Measurements from ENCODE around the gene RPL13A.

GRCh38 chr19:49481020-49481683, 6.3 kb upstream of the RPL13A start:
- peak in 1 of 2 experiments; percentile 32; a peak in 2 of 4 replicates for TF ChIP-seq CTCF (conservative IDR thresholded peaks at IDR 0.05; ENCODE audit: low read depth in 2 of 2)
- TF ChIP-seq EZH2phosphoT487 (IDR thresholded peaks at IDR 0.05; ENCODE audit: unreplicated experiment): no peak
- TF ChIP-seq POLR2AphosphoS5 (IDR thresholded peaks at IDR 0.05; ENCODE audit: low read depth): no peak
- TF ChIP-seq EZH2 (IDR thresholded peaks at IDR 0.05; ENCODE audit: low read depth, unreplicated experiment): no peak
- TF ChIP-seq ZNF114 (CRISPR knock-in tag; IDR thresholded peaks at IDR 0.05): no peak
- TF ChIP-seq REST (IDR thresholded peaks at IDR 0.05; ENCODE audit: unreplicated experiment): no peak
- TF ChIP-seq, protein P1, sequence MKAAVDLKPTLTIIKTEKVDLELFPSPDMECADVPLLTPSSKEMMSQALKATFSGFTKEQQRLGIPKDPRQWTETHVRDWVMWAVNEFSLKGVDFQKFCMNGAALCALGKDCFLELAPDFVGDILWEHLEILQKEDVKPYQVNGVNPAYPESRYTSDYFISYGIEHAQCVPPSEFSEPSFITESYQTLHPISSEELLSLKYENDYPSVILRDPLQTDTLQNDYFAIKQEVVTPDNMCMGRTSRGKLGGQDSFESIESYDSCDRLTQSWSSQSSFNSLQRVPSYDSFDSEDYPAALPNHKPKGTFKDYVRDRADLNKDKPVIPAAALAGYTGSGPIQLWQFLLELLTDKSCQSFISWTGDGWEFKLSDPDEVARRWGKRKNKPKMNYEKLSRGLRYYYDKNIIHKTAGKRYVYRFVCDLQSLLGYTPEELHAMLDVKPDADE (IDR thresholded peaks at IDR 0.05): no peak
- TF ChIP-seq NANOG (IDR thresholded peaks at IDR 0.05; ENCODE audit: borderline replicate concordance): no peak
- TF ChIP-seq JUNB (IDR thresholded peaks at IDR 0.05; ENCODE audit: unreplicated experiment): no peak
- TF ChIP-seq ZNF462 (CRISPR knock-in tag; IDR thresholded peaks at IDR 0.05): no peak
- TF ChIP-seq ZNF331 (CRISPR knock-in tag; IDR thresholded peaks at IDR 0.05; ENCODE audit: low read depth): no peak
- TF ChIP-seq CREB1 (CRISPR knock-in tag; IDR thresholded peaks at IDR 0.05; ENCODE audit: low read depth): no peak
- TF ChIP-seq STAT1 (IDR thresholded peaks at IDR 0.05; ENCODE audit: unreplicated experiment): no peak

Measured in GM23338 (cell line).